SJCRH30 (cell line): ENCODE measurements around the gene SBF2. TPM values are rescaled to one million over a fixed set of nuclear protein-coding genes. Genes with fewer than 3 reads are reported as not detected.
A peak's percentile ranks its signal among the peaks of the same experiment; 100 is the strongest.

ENCODE experiments used
- DNase-seq, 2 experiments: peaks; one replicate each; pipeline ENCODE4 v3.0.0-alpha.2; 2015 to 2020
- H3K27ac ChIP-seq: fragments of 250-450 bp; sonication (Bioruptor Pico); 2 replicates; pipeline ENCODE4 v1.5.1; 2020; ENCODE audit warnings: mild to moderate bottlenecking, moderate library complexity
- H3K27me3 ChIP-seq: fragments of 250-450 bp; sonication (Bioruptor Pico); 2 replicates; pipeline ENCODE4 v1.5.1; 2020; ENCODE audit warnings: mild to moderate bottlenecking, moderate library complexity
- H3K36me3 ChIP-seq: fragments of 250-450 bp; sonication (Bioruptor Pico); 2 replicates; pipeline ENCODE4 v1.5.1; 2020; ENCODE audit warnings: mild to moderate bottlenecking, moderate library complexity
- H3K4me1 ChIP-seq: fragments of 250-450 bp; sonication (Bioruptor Pico); 2 replicates; pipeline ENCODE4 v1.5.1; 2020; ENCODE audit warnings: mild to moderate bottlenecking, moderate library complexity
- H3K4me3 ChIP-seq: fragments of 250-450 bp; sonication (Bioruptor Pico); 2 replicates; pipeline ENCODE4 v1.5.1; 2020; ENCODE audit warnings: mild to moderate bottlenecking, moderate library complexity
- H3K9me3 ChIP-seq: fragments of 250-450 bp; sonication (Bioruptor Pico); replicated peaks from 2 replicates; pipeline ENCODE4 v1.5.1; 2020; ENCODE audit warnings: mild to moderate bottlenecking, moderate library complexity
- total RNA-seq: library from RNA; depleted of rRNA; stranded (reverse); fragments of >200 nt; shearing (Covaris generic); gene quantifications from 2 replicates; pipeline ENCODE4 v1.2.3, GENCODE V29; 2014; rRNA removed

Gene SBF2
- 31.8 and 34.7 TPM in 2 replicates for total RNA-seq

- DNase-seq, result peak; percentile 90 to 94
- H3K27ac ChIP-seq, result peak within 1 kb of the TSS; percentile 67
- H3K36me3 ChIP-seq, result no peaks in the 10 kb centered on the region
- H3K27me3 ChIP-seq, result no peaks in the 10 kb centered on the region
- no peaks in the 10 kb centered on the region for H3K9me3 ChIP-seq
- peaks cover 10% of the 10 kb centered on the region for H3K4me1 ChIP-seq
- peak within 1 kb of the TSS; percentile 82 for H3K4me3 ChIP-seq
Measured at GRCh38 chr11:10293423-10294289, at the start of gene SBF2. SBF2 (minus strand) TSS chr11:10294219; CDS start chr11:10294069, 150 bp downstream.

GRCh38 chr11:10338287-10338686, 44.3 kb upstream of the SBF2 start:
- H3K27ac ChIP-seq, result no peak overlapping the region
- DNase-seq, result no peak
- H3K4me3 ChIP-seq, result no peak overlapping the region

GRCh38 chr11:10333490-10333889, 39.5 kb upstream of the SBF2 start:
- Histone ChIP-seq H3K27ac (no peak overlapping the region), H3K27me3 (no peaks in the 10 kb centered on the region), H3K4me1 (peaks cover 11% of the 10 kb centered on the region), H3K9me3 (peaks cover 14% of the 10 kb centered on the region), H3K4me3 (no peak overlapping the region), H3K36me3 (no peaks in the 10 kb centered on the region)
- DNase-seq, result no peak

More at GRCh38 chr11:10338287-10338686, 44.3 kb upstream of the SBF2 start:
- Histone ChIP-seq H3K4me1 (peaks cover 2% of the 10 kb centered on the region; the same call in 1 of the 2 replicates), H3K36me3 (no peaks in the 10 kb centered on the region), H3K9me3 (peaks cover 17% of the 10 kb centered on the region), H3K27me3 (no peaks in the 10 kb centered on the region)

GRCh38 chr11:10331548-10332289, 37.7 kb upstream of the SBF2 start:
- Histone ChIP-seq H3K36me3 (no peaks in the 10 kb centered on the region), H3K9me3 (peaks cover 7% of the 10 kb centered on the region), H3K27me3 (no peaks in the 10 kb centered on the region), H3K4me1 (peaks cover 22% of the 10 kb centered on the region), H3K27ac (no peak overlapping the region), H3K4me3 (no peak overlapping the region)
- no peak for DNase-seq

GRCh38 chr11:10329935-10330334, 35.9 kb upstream of the SBF2 start:
- Histone ChIP-seq H3K36me3 (no peaks in the 10 kb centered on the region), H3K4me3 (no peak overlapping the region), H3K27ac (no peak overlapping the region), H3K4me1 (peaks cover 36% of the 10 kb centered on the region), H3K27me3 (no peaks in the 10 kb centered on the region), H3K9me3 (no peaks in the 10 kb centered on the region)
- DNase-seq, result no peak

- H3K9me3 ChIP-seq, result no peaks in the 10 kb centered on the region
- no peak for DNase-seq
- H3K27ac ChIP-seq, result no peak overlapping the region
- H3K36me3 ChIP-seq, result no peaks in the 10 kb centered on the region
- H3K4me3 ChIP-seq, result no peak overlapping the region
- no peaks in the 10 kb centered on the region for H3K27me3 ChIP-seq
- peaks cover 36% of the 10 kb centered on the region for H3K4me1 ChIP-seq
Measured at GRCh38 chr11:10329356-10329755, 35.3 kb upstream of the SBF2 start.

GRCh38 chr11:10328314-10329098, 34.5 kb upstream of the SBF2 start:
- Histone ChIP-seq H3K27ac (peak overlapping the region; percentile 27; the same call in 1 of the 2 replicates), H3K27me3 (no peaks in the 10 kb centered on the region), H3K4me3 (no peak overlapping the region), H3K36me3 (no peaks in the 10 kb centered on the region), H3K4me1 (peaks cover 36% of the 10 kb centered on the region), H3K9me3 (no peaks in the 10 kb centered on the region)
- DNase-seq, result peak; percentile 67 to 78

- Histone ChIP-seq H3K36me3 (no peaks in the 10 kb centered on the region), H3K27me3 (no peaks in the 10 kb centered on the region), H3K4me1 (peaks cover 42% of the 10 kb centered on the region), H3K27ac (no peak overlapping the region), H3K9me3 (no peaks in the 10 kb centered on the region), H3K4me3 (no peak overlapping the region)
- no peak for DNase-seq
Measured at GRCh38 chr11:10327254-10327653, 33.2 kb upstream of the SBF2 start.

- Histone ChIP-seq H3K9me3 (no peaks in the 10 kb centered on the region), H3K4me3 (no peak overlapping the region), H3K36me3 (no peaks in the 10 kb centered on the region), H3K27ac (no peak overlapping the region), H3K27me3 (no peaks in the 10 kb centered on the region), H3K4me1 (peaks cover 42% of the 10 kb centered on the region)
- DNase-seq, result no peak
Measured at GRCh38 chr11:10326012-10326964, 32.3 kb upstream of the SBF2 start.

- Histone ChIP-seq H3K4me3 (no peak overlapping the region), H3K27me3 (no peaks in the 10 kb centered on the region), H3K27ac (no peak overlapping the region), H3K9me3 (no peaks in the 10 kb centered on the region), H3K4me1 (peaks cover 42% of the 10 kb centered on the region), H3K36me3 (no peaks in the 10 kb centered on the region)
- DNase-seq, result no peak
Measured at GRCh38 chr11:10325277-10326011, 31.4 kb upstream of the SBF2 start.

GRCh38 chr11:10324474-10324873, 30.5 kb upstream of the SBF2 start:
- DNase-seq, result no peak
- Histone ChIP-seq H3K36me3 (no peaks in the 10 kb centered on the region), H3K27me3 (no peaks in the 10 kb centered on the region), H3K27ac (no peak overlapping the region), H3K9me3 (no peaks in the 10 kb centered on the region), H3K4me3 (no peak overlapping the region), H3K4me1 (peaks cover 42% of the 10 kb centered on the region)

- Histone ChIP-seq H3K9me3 (no peaks in the 10 kb centered on the region), H3K4me3 (no peak overlapping the region), H3K27ac (no peak overlapping the region), H3K36me3 (no peaks in the 10 kb centered on the region), H3K4me1 (peaks cover 37% of the 10 kb centered on the region), H3K27me3 (no peaks in the 10 kb centered on the region)
- no peak for DNase-seq
Measured at GRCh38 chr11:10323793-10324170, 29.8 kb upstream of the SBF2 start.
